ENCODE results near the gene CCDC120. TPM values are rescaled to one million over a fixed set of nuclear protein-coding genes. Genes with fewer than 3 reads are reported as not detected.

Gene CCDC120
- polyA plus RNA-seq, 1 experiment = 0.83 TPM

DNA sequence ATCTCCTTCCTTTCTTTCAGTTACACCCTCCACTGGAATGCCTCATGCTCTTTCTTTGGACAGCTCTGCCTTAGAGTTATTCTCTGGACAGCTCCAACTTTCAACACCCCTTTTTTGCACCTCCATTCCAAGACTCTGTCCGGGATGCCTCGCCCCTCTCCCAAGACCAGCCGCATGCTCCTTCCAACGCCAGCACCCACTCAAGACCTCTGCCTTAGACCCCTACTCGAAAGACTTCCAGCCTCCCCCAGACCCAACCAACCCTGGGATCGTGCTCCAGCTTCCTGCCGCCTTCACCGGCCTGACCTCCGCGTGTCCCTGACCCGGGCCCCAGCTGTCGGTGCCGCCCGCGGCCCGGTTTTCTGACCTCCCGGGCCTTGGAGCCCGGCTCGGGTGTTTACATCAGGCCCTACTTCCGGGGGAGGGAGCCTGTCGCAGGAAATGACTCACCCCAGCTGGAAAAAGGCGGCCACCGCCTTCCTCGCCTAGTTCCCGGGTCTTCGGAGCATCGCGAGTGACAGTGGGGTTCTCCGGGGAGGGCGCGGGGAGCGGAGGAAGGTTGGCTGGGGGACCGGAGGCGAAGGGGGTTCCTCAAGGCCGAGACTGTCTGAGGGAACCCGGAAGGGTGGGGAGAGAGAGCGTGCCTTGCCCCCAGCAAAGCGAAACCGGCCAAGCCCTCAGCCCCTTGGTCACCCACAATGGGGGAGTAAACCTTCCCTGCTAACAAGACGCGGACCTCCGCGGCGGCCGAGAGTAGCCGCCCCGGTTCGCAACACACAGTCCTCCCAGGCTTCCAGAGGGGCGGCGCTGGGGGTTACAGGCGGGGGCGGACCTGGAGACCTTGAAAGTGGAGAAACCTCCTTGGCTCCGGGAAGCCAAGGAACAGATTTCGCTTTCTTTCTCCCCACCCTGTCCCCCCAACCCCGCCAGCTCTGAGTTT, 21.0 kb downstream of the CCDC120 start, which contains the start of gene WDR45:
TSS of gene WDR45 (minus strand) at position 399 of the 940 bp plus-strand sequence. CDS start 1,792 bp downstream, outside the sequence.
- H3K27me3 ChIP-seq (ENCODE audit: control insufficient read depth, insufficient read depth, low read length) = no peaks in the 10 kb centered on the region
- TF ChIP-seq, protein P1, sequence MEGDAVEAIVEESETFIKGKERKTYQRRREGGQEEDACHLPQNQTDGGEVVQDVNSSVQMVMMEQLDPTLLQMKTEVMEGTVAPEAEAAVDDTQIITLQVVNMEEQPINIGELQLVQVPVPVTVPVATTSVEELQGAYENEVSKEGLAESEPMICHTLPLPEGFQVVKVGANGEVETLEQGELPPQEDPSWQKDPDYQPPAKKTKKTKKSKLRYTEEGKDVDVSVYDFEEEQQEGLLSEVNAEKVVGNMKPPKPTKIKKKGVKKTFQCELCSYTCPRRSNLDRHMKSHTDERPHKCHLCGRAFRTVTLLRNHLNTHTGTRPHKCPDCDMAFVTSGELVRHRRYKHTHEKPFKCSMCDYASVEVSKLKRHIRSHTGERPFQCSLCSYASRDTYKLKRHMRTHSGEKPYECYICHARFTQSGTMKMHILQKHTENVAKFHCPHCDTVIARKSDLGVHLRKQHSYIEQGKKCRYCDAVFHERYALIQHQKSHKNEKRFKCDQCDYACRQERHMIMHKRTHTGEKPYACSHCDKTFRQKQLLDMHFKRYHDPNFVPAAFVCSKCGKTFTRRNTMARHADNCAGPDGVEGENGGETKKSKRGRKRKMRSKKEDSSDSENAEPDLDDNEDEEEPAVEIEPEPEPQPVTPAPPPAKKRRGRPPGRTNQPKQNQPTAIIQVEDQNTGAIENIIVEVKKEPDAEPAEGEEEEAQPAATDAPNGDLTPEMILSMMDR (IDR thresholded peaks at IDR 0.05; ENCODE audit: low read depth, low read length) = no peak
- POLR2A ChIA-PET = interaction anchor here (1.0 to 2.0 kb wide), 2 partner anchors 21 to 37 kb away, joined by 3 to 6 read pairs; partner anchors contain the start of gene TFE3
- no peaks in the 10 kb centered on the region; the same call in 1 of the 2 replicates for H3K9me3 ChIP-seq (ENCODE audit: control insufficient read depth, insufficient read depth, low read length)
- no peak for DNase-seq (ENCODE audit: low read depth, low spot score)
- CTCF ChIA-PET = interaction anchor here (0.6 to 1.0 kb wide), 2 partner anchors 76 to 1896 kb away, joined by 3 to 4 read pairs; no protein-coding TSS in a partner anchor
- H3K27ac ChIP-seq (ENCODE audit: low read depth, low read length) = peak within 1 kb of the TSS; percentile 80
- peak within 1 kb of the TSS; percentile 74 for H3K4me3 ChIP-seq (ENCODE audit: low read depth, low read length)

GRCh38 chrX:49082271-49082871, 23.6 kb downstream of the CCDC120 start:
- CTCF ChIA-PET = no interaction called here
- TF ChIP-seq, protein P1 (IDR thresholded peaks at IDR 0.05; ENCODE audit: low read depth, low read length) = no peak

DNA sequence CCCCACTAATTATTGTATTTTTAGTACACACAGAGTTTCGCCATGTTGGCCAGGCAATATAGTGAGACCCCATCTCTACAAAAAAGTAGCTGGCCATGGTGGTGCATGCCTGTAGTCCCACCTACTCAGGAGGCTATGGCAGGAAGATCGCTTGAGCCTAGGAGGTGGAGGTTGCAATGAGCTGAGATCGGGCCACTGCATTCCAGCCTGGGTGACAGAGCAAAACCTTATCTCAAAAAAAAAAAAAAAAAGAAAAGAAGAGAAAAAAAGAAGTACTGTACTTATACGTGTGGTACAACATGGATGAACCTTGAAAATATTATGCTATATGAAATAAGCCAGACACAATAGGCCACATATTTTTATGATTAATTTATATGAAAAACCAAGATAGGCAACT, 30.8 kb downstream of the CCDC120 start:
- ChIA-PET POLR2A (no interaction called here), CTCF (interaction anchor here (0.5 kb wide), 1 partner anchor 8 kb away, joined by 3 read pairs; no protein-coding TSS in a partner anchor)
- H3K27ac ChIP-seq (ENCODE audit: low read depth, low read length) = no peak overlapping the region
- H3K27me3 ChIP-seq (ENCODE audit: control insufficient read depth, insufficient read depth, low read length) = no peaks in the 10 kb centered on the region
- DNase-seq (ENCODE audit: low read depth, low spot score) = no peak
- no peak overlapping the region for H3K4me3 ChIP-seq (ENCODE audit: low read depth, low read length)
- TF ChIP-seq, protein P1 (IDR thresholded peaks at IDR 0.05; ENCODE audit: low read depth, low read length) = no peak
- H3K9me3 ChIP-seq (ENCODE audit: control insufficient read depth, insufficient read depth, low read length) = no peaks in the 10 kb centered on the region

More at GRCh38 chrX:49082271-49082871, 23.6 kb downstream of the CCDC120 start:
- no peak overlapping the region for H3K4me3 ChIP-seq (ENCODE audit: low read depth, low read length)
- POLR2A ChIA-PET = no interaction called here
- H3K27ac ChIP-seq (ENCODE audit: low read depth, low read length) = no peak overlapping the region
- DNase-seq (ENCODE audit: low read depth, low spot score) = no peak
- H3K9me3 ChIP-seq (ENCODE audit: control insufficient read depth, insufficient read depth, low read length) = no peaks in the 10 kb centered on the region; the same call in 1 of the 2 replicates
- no peaks in the 10 kb centered on the region for H3K27me3 ChIP-seq (ENCODE audit: control insufficient read depth, insufficient read depth, low read length)

DNA sequence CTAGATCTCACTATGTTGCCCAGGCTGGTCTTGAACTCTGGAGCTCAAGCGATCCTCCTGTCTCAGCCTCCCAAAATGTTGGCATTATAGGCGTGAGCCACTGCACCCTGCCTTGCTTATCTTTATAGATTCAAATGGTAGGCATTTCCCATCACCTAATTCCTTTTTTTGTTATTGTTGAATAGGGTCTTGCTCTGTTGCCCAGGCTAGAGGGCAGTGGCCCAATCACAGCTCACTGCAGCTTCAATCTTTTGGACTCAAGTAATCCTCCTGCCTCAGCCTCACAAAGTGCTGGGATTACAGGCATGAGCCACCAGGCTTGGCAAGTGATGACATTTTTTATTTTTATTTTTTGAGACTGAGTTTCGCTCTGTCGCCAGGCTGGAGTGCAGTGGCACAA, 37.6 kb downstream of the CCDC120 start:
- TF ChIP-seq, protein P1 (IDR thresholded peaks at IDR 0.05; ENCODE audit: low read depth, low read length) = no peak
- ChIA-PET POLR2A (no interaction called here), CTCF (no interaction called here)
- Histone ChIP-seq H3K27ac (ENCODE audit: low read depth, low read length) (no peak overlapping the region), H3K4me3 (ENCODE audit: low read depth, low read length) (no peak overlapping the region), H3K27me3 (ENCODE audit: control insufficient read depth, insufficient read depth, low read length) (no peaks in the 10 kb centered on the region), H3K9me3 (ENCODE audit: control insufficient read depth, insufficient read depth, low read length) (no peaks in the 10 kb centered on the region)
- DNase-seq (ENCODE audit: low read depth, low spot score) = no peak
